ENCODE data around the gene PSMD12. TPM values are rescaled to one million over a fixed set of nuclear protein-coding genes. Genes with fewer than 3 reads are reported as not detected.

PSMD12 gene
- total and polyA plus RNA-seq, 9 of the 15 experiments (the other 6 are each of a cell fraction or from before 2014, with no cell fraction given): 36.6 to 150 (median 65.5) TPM

- Histone ChIP-seq H2AFZ (ENCODE audit: low read depth, low read length) (no peak overlapping the region), H3K27ac (ENCODE audit: extremely low read depth, low read depth, low read length) (no peak overlapping the region), H3K79me2 (ENCODE audit: control insufficient read depth, insufficient read depth, low read length) (no peaks in the 10 kb centered on the region), H3K9me1 (ENCODE audit: control insufficient read depth, insufficient read depth, low read length) (no peaks in the 10 kb centered on the region), H3K4me2 (ENCODE audit: insufficient read depth, low read length) (no peak overlapping the region), H3K4me1 (replicated peaks in 1 of 2; ENCODE audit: control insufficient read depth in 2 of 2, insufficient read depth in 2 of 2, low read length in 2 of 2) (no peaks in the 10 kb centered on the region), H3K9ac (ENCODE audit: insufficient read depth in 1 of 2, low read depth in 2 of 2, low read length in 2 of 2) (no peak overlapping the region), H3K4me3 (no peak overlapping the region), H4K20me1 (replicated peaks; ENCODE audit: control insufficient read depth, insufficient read depth, low read length) (no peaks in the 10 kb centered on the region), H3K9me3 (replicated peaks; ENCODE audit: control insufficient read depth, insufficient read depth, low read depth, low read length) (no peaks in the 10 kb centered on the region), H3K36me3 (ENCODE audit: control insufficient read depth, insufficient read depth, low read length) (no peaks in the 10 kb centered on the region), H3K27me3 (ENCODE audit: control insufficient read depth in 2 of 2, insufficient read depth in 2 of 2, low read length in 2 of 2) (peaks cover 23 to 30% of the 10 kb centered on the region in 2 experiments)
- DNase-seq (ENCODE audit: extremely low read depth in 1 of 4, low spot score in 3 of 4) (no peak), ATAC-seq (no peak), FAIRE-seq (no peak)
- no TSS peak for BruUV-seq (replicated peaks)
- intact Hi-C loops (cut with micrococcal nuclease) (no loop called here), in situ Hi-C loops (cut with MboI) (loop anchor here (25.0 kb wide), 1 partner anchor 295 kb away; no protein-coding TSS in a partner anchor)
- CTCF ChIA-PET (ENCODE audit: low intra/inter-chr PET ratio): no interaction called here
- TF ChIP-seq CCAR2 (IDR thresholded peaks at IDR 0.05; ENCODE audit: low read depth, low read length): no peak
- TF ChIP-seq, protein P1, sequence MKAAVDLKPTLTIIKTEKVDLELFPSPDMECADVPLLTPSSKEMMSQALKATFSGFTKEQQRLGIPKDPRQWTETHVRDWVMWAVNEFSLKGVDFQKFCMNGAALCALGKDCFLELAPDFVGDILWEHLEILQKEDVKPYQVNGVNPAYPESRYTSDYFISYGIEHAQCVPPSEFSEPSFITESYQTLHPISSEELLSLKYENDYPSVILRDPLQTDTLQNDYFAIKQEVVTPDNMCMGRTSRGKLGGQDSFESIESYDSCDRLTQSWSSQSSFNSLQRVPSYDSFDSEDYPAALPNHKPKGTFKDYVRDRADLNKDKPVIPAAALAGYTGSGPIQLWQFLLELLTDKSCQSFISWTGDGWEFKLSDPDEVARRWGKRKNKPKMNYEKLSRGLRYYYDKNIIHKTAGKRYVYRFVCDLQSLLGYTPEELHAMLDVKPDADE (conservative IDR thresholded peaks at IDR 0.05; ENCODE audit: control insufficient read depth, low read depth, low read length): no peak
- TF ChIP-seq TRIM24 (IDR thresholded peaks at IDR 0.05): no peak
- TF ChIP-seq RHOXF2B (CRISPR knock-in tag; conservative IDR thresholded peaks at IDR 0.05): no peak
- 6% methylated on average over 6 of the region's 6 CpGs for WGBS (ENCODE audit: insufficient coverage, low coverage, missing lambda C conversion rate)
- POLR2A ChIA-PET: no interaction called here
These were observed 25.7 kb upstream of the PSMD12 start for GRCh38 chr17:67392111-67392510.

Measured in K562 (cell line).